Measurements from ENCODE around the gene ZNF214. TPM values are rescaled to one million over a fixed set of nuclear protein-coding genes. Genes with fewer than 3 reads are reported as not detected.

The ZNF214 gene
- polyA plus RNA-seq, 3 donors: not detected

- no CpG with 5 or more reads among the region's 1 CpG for WGBS (ENCODE audit: insufficient coverage)
- Histone ChIP-seq H3K27me3 (ENCODE audit: control insufficient read depth in 2 of 2, insufficient read depth in 2 of 2, low read length in 2 of 2) (no peaks in the 10 kb centered on the region), H3K9me3 (replicated peaks in 1 of 2; ENCODE audit: control insufficient read depth in 1 of 2, insufficient read depth in 1 of 2, low read length in 2 of 2) (no peaks in the 10 kb centered on the region), H3K4me1 (ENCODE audit: control insufficient read depth in 1 of 2, insufficient read depth in 2 of 2, low read length in 2 of 2) (no peaks in the 10 kb centered on the region), H3K9ac (ENCODE audit: insufficient read depth, low read length, poor library complexity, severe bottlenecking) (no peak overlapping the region), H4K20me1 (ENCODE audit: insufficient read depth, low read length) (no peaks in the 10 kb centered on the region), H3K36me3 (replicated peaks in 1 of 2; ENCODE audit: control insufficient read depth in 1 of 2, insufficient read depth in 2 of 2, low read length in 2 of 2) (no peaks in the 10 kb centered on the region), H3K79me2 (ENCODE audit: insufficient read depth, low read length) (no peaks in the 10 kb centered on the region), H2AFZ (ENCODE audit: insufficient read depth, low read depth, low read length, poor library complexity, severe bottlenecking) (no peak overlapping the region), H3K27ac (ENCODE audit: low read depth in 1 of 2, low read length in 2 of 2) (no peak overlapping the region), H3K4me2 (replicated peaks; ENCODE audit: extremely low read depth, low read length, poor library complexity, severe bottlenecking) (no peak overlapping the region), H3K4me3 (replicated peaks in 1 of 3; ENCODE audit: low read depth in 2 of 3, low read length in 3 of 3) (no peak overlapping the region)
- intact Hi-C loops (cut with micrococcal nuclease): no loop called here
- TF ChIP-seq CTCF (IDR thresholded peaks at IDR 0.05): no peak
- Mint-ChIP-seq H3K9me3 (peaks cover 0 to 9% (median 2%) of the 10 kb centered on the region in 7 donors), H3K27ac (no peak overlapping the region), H3K27me3 (ENCODE audit: low read depth in 3 of 3) (peaks cover 0 to 1% (median 0%) of the 10 kb centered on the region in 3 donors), H3K36me3 (no peaks in the 10 kb centered on the region), H3K4me1 (no peaks in the 10 kb centered on the region), H3K4me3 (no peak overlapping the region)
- no peak for DNase-seq
These were observed 51.3 kb downstream of the ZNF214 start for GRCh38 chr11:6968816-6969215.

DNA sequence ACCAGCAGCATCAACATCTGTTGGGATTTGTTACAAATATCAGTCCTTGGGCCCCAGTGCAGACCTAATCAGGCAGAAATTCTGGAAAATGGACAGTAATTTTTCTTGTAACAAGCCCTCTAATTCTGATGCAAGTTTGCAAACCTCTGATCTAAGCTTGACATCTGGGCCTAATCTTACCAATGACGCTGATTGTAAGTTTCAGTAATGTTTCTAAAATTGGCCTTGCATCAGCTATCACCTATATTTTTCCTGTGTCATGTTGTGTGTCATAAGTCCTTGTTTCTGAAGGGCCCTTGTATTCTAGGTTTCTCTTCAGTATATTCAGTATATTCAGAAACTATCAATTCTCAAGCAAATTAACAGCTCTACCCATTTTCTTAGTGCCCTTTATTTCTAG, 57.5 kb downstream of the ZNF214 start:
- Mint-ChIP-seq H3K9me3 (peaks cover 0 to 6% (median under 1%) of the 10 kb centered on the region in 7 donors), H3K27me3 (ENCODE audit: low read depth in 3 of 3) (no peaks in the 10 kb centered on the region), H3K27ac (no peak overlapping the region), H3K36me3 (no peaks in the 10 kb centered on the region), H3K4me1 (no peaks in the 10 kb centered on the region), H3K4me3 (no peak overlapping the region)
- H3K27ac ChIP-seq (ENCODE audit: low read depth in 1 of 2, low read length in 2 of 2): no peak overlapping the region
- H4K20me1 ChIP-seq (ENCODE audit: insufficient read depth, low read length): no peaks in the 10 kb centered on the region
- no peak for TF ChIP-seq CTCF (IDR thresholded peaks at IDR 0.05)
- H3K9ac ChIP-seq (ENCODE audit: insufficient read depth, low read length, poor library complexity, severe bottlenecking): no peak overlapping the region
- H3K9me3 ChIP-seq (replicated peaks in 1 of 2; ENCODE audit: control insufficient read depth in 1 of 2, insufficient read depth in 1 of 2, low read length in 2 of 2): no peaks in the 10 kb centered on the region
- no peak overlapping the region for H3K4me3 ChIP-seq (replicated peaks in 1 of 3; ENCODE audit: low read depth in 2 of 3, low read length in 3 of 3)
- H3K27me3 ChIP-seq (ENCODE audit: control insufficient read depth in 2 of 2, insufficient read depth in 2 of 2, low read length in 2 of 2): no peaks in the 10 kb centered on the region
- intact Hi-C loops (cut with micrococcal nuclease): no loop called here
- no peaks in the 10 kb centered on the region for H3K36me3 ChIP-seq (replicated peaks in 1 of 2; ENCODE audit: control insufficient read depth in 1 of 2, insufficient read depth in 2 of 2, low read length in 2 of 2)
- no peak overlapping the region for H2AFZ ChIP-seq (ENCODE audit: insufficient read depth, low read depth, low read length, poor library complexity, severe bottlenecking)
- H3K4me2 ChIP-seq (replicated peaks; ENCODE audit: extremely low read depth, low read length, poor library complexity, severe bottlenecking): no peak overlapping the region
- H3K4me1 ChIP-seq (ENCODE audit: control insufficient read depth in 1 of 2, insufficient read depth in 2 of 2, low read length in 2 of 2): no peaks in the 10 kb centered on the region
- DNase-seq: no peak
- WGBS (ENCODE audit: insufficient coverage): no CpG with 5 or more reads among the region's 1 CpG
- H3K79me2 ChIP-seq (ENCODE audit: insufficient read depth, low read length): no peaks in the 10 kb centered on the region
